Mesenchymal stem cell (in vitro differentiated cells and primary cell): Measurements from ENCODE around the gene CAMTA1.

Experiments used
- DNase-seq: peaks from one replicate; pipeline ENCODE4 v3.0.0-alpha.2; 2013
- H2AFZ ChIP-seq: one replicate; pipeline ENCODE4 v1.6.1; 2013; ENCODE audit warnings: low read depth, mild to moderate bottlenecking, control low read depth, inconsistent platforms, low read length, moderate library complexity
- H2AK5ac ChIP-seq: 2 replicates; pipeline ENCODE4 v1.6.1; 2013; ENCODE audit warnings: low read length, moderate library complexity, mild to moderate bottlenecking, inconsistent platforms; ENCODE audit not compliant: severe bottlenecking
- H2BK120ac ChIP-seq: one replicate; pipeline ENCODE4 v1.6.1; 2013; ENCODE audit warnings: low read depth, mild to moderate bottlenecking, inconsistent platforms, low read length, moderate library complexity
- H2BK12ac ChIP-seq, 2 experiments: one replicate each; pipeline ENCODE4 v1.6.1; 2013; ENCODE audit warnings: inconsistent platforms in 2 of 2, low read length in 2 of 2, mild to moderate bottlenecking in 2 of 2, moderate library complexity in 2 of 2, control low read depth in 1 of 2
- H2BK15ac ChIP-seq: one replicate; pipeline ENCODE4 v1.6.1; 2013; ENCODE audit warnings: mild to moderate bottlenecking, low read depth, inconsistent platforms; ENCODE audit not compliant: poor library complexity, severe bottlenecking
- H2BK5ac ChIP-seq: 2 replicates; pipeline ENCODE4 v1.6.1; 2013; ENCODE audit warnings: low read depth, mild to moderate bottlenecking, low read length, control low read depth, inconsistent platforms; ENCODE audit not compliant: poor library complexity, severe bottlenecking
- H3K14ac ChIP-seq, 2 experiments: one replicate each; pipeline ENCODE4 v1.6.1; 2013; ENCODE audit warnings: inconsistent platforms in 2 of 2, low read length in 2 of 2, control low read depth in 1 of 2, mild to moderate bottlenecking in 1 of 2, moderate library complexity in 1 of 2
- H3K18ac ChIP-seq, 2 experiments: one replicate each; pipeline ENCODE4 v1.6.1; 2013; ENCODE audit warnings: inconsistent platforms in 2 of 2, low read length in 2 of 2, control low read depth in 1 of 2, low read depth in 1 of 2, mild to moderate bottlenecking in 1 of 2
- H3K23ac ChIP-seq, 2 experiments: one replicate each; pipeline ENCODE4 v1.6.1; 2013; ENCODE audit warnings: inconsistent platforms in 2 of 2, low read length in 2 of 2, mild to moderate bottlenecking in 2 of 2, moderate library complexity in 2 of 2, control low read depth in 1 of 2
- H3K27ac ChIP-seq: 2 replicates; pipeline ENCODE4 v1.5.1; 2013; ENCODE audit warnings: mild to moderate bottlenecking, moderate library complexity, low read length, control low read depth, inconsistent platforms; ENCODE audit not compliant: poor library complexity, severe bottlenecking
- H3K27me3 ChIP-seq, 2 experiments: 2 replicates each; pipeline versions ENCODE4 v1.6.1 to v1.7.0; 2013; ENCODE audit warnings: low read length in 2 of 2, mild to moderate bottlenecking in 2 of 2, moderate library complexity in 2 of 2, control low read depth in 1 of 2, inconsistent platforms in 1 of 2; ENCODE audit not compliant: control insufficient read depth in 1 of 2, insufficient read depth in 1 of 2
- H3K36me3 ChIP-seq, 2 experiments: 2 replicates each; pipeline versions ENCODE4 v1.6.1 to v1.7.0; 2013; ENCODE audit warnings: low read length in 2 of 2, control low read depth in 1 of 2, inconsistent platforms in 1 of 2, low read depth in 1 of 2, mild to moderate bottlenecking in 1 of 2; ENCODE audit not compliant: insufficient read depth in 2 of 2, control insufficient read depth in 1 of 2
- H3K4ac ChIP-seq, 2 experiments: one replicate each; pipeline ENCODE4 v1.6.1; 2013; ENCODE audit warnings: inconsistent platforms in 2 of 2, low read length in 2 of 2, mild to moderate bottlenecking in 2 of 2, moderate library complexity in 2 of 2, control low read depth in 1 of 2, low read depth in 1 of 2
- H3K4me1 ChIP-seq: 2 replicates; pipeline ENCODE4 v1.6.1; 2013; ENCODE audit warnings: low read depth, low read length, control low read depth; ENCODE audit not compliant: control insufficient read depth, insufficient read depth
- H3K4me2 ChIP-seq: 2 replicates; pipeline ENCODE4 v1.6.1; 2013; ENCODE audit warnings: low read length, mild to moderate bottlenecking, inconsistent platforms; ENCODE audit not compliant: poor library complexity, severe bottlenecking
- H3K4me3 ChIP-seq, 2 experiments: 2 replicates each; pipeline versions ENCODE4 v1.5.1 to v1.7.0; 2013; ENCODE audit warnings: low read length in 2 of 2, mild to moderate bottlenecking in 2 of 2, control low read depth in 1 of 2, low read depth in 1 of 2; ENCODE audit not compliant: insufficient read depth in 1 of 2
- H3K79me1 ChIP-seq: replicated peaks from 2 replicates; pipeline ENCODE4 v1.6.1; 2013; ENCODE audit warnings: mild to moderate bottlenecking, control low read depth, low read length, inconsistent platforms; ENCODE audit not compliant: poor library complexity, severe bottlenecking
- H3K9ac ChIP-seq: 2 replicates; pipeline ENCODE4 v1.7.0; 2013; ENCODE audit warnings: mild to moderate bottlenecking, low read length, moderate library complexity
- H3K9me3 ChIP-seq: 2 replicates; pipeline ENCODE4 v1.7.0; 2013; ENCODE audit warnings: mild to moderate bottlenecking, low read length; ENCODE audit not compliant: control insufficient read depth
- H4K8ac ChIP-seq: one replicate; pipeline ENCODE4 v1.6.1; 2013; ENCODE audit warnings: inconsistent platforms, mild to moderate bottlenecking, low read length, moderate library complexity
- H4K91ac ChIP-seq: one replicate; pipeline ENCODE4 v1.6.1; 2013; ENCODE audit warnings: mild to moderate bottlenecking, low read length, inconsistent platforms
- WGBS: methylation state at CpG from one replicate; pipeline ENCODE4 v1.1.7; 2013; ENCODE audit warnings: mixed read lengths; 5-methylcytosine and 5-hydroxymethylcytosine counted together

Gene CAMTA1

GRCh38 chr1:7229696-7230631 lies 444.7 kb downstream of the CAMTA1 start:
- Histone ChIP-seq H3K9ac (no peak overlapping the region), H4K91ac (no peak overlapping the region)

DNA sequence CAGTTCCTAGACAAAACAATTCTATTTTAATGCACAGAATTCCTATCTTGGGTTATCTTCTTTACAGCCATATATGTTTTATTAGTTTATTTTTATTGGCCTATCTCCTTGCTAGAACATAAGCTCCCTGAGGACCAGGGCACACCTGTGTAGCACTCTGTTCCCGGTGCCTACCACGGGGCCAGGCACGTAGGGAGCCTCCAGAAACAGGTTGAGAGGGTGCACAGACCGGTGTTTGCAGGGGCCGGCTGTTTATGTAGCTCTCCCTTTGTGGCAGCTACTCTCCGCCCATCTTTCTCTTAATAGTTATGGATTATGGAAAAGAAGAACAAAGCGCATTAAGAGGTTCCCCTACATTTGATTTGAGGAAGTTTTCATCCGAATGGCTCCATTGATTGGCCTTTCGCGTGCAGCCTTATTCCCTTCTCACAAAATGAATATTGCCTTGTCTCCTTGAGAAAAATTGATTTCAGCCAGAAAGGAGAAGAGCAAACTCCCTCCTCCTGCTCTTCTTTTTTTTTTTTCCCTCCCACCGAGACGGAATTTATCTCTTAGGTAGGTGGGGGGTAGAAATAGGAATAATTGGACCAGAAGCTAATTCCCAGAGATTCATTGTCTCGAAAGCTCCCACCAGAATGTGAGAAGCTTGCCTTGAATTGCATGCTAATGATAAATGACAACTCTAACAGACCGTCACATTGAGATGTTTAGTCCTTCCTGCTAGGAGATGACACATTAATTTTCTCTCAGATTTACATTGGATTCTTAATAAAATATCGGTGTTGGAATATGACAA lies 447.4 kb downstream of the CAMTA1 start:
- Histone ChIP-seq H3K4me1 (peaks cover 21% of the 10 kb centered on the region), H2AK5ac (no peak overlapping the region), H3K14ac (no peak overlapping the region), H2AFZ (no peak overlapping the region), H3K9me3 (no peaks in the 10 kb centered on the region), H2BK12ac (no peak overlapping the region), H3K4ac (no peak overlapping the region), H2BK15ac (no peak overlapping the region), H3K79me1 (no peaks in the 10 kb centered on the region), H3K27me3 (peaks cover 0 to 1% of the 10 kb centered on the region in 2 experiments), H4K8ac (no peak overlapping the region), H3K23ac (no peak overlapping the region), H3K27ac (no peak overlapping the region), H2BK120ac (no peak overlapping the region), H3K4me2 (no peak overlapping the region), H3K18ac (no peak overlapping the region), H3K9ac (no peak overlapping the region), H3K4me3 (no peak overlapping the region), H2BK5ac (no peak overlapping the region), H3K36me3 (no peaks in the 10 kb centered on the region), H4K91ac (no peak overlapping the region)
- no peak for DNase-seq
- 96% methylated on average over 11 of the region's 15 CpGs for WGBS

More at GRCh38 chr1:7229696-7230631, 444.7 kb downstream of the CAMTA1 start:
- Histone ChIP-seq H3K18ac (no peak overlapping the region), H3K27me3 (no peaks in the 10 kb centered on the region), H3K4me2 (no peak overlapping the region), H3K23ac (no peak overlapping the region), H2BK12ac (no peak overlapping the region), H4K8ac (no peak overlapping the region), H2BK15ac (no peak overlapping the region), H3K4ac (no peak overlapping the region), H3K9me3 (no peaks in the 10 kb centered on the region), H3K14ac (no peak overlapping the region), H2BK5ac (no peak overlapping the region), H2BK120ac (no peak overlapping the region), H2AK5ac (no peak overlapping the region), H3K4me1 (peaks cover 21% of the 10 kb centered on the region), H3K36me3 (no peaks in the 10 kb centered on the region), H3K27ac (no peak overlapping the region), H3K79me1 (no peaks in the 10 kb centered on the region), H3K4me3 (no peak overlapping the region), H2AFZ (no peak overlapping the region)
- WGBS: 74% methylated on average over 16 of the region's 20 CpGs
- peak; percentile 53 for DNase-seq

GRCh38 chr1:7233237-7233540 lies 447.9 kb downstream of the CAMTA1 start:
- no peak overlapping the region for H3K23ac ChIP-seq
- no peak overlapping the region for H3K4ac ChIP-seq
- H2AK5ac ChIP-seq: no peak overlapping the region
- H3K27me3 ChIP-seq: peaks cover 0 to 3% of the 10 kb centered on the region in 2 experiments
- no peak overlapping the region for H3K9ac ChIP-seq
- H2BK5ac ChIP-seq: no peak overlapping the region
- no peak overlapping the region for H2BK120ac ChIP-seq
- no peak overlapping the region for H3K4me3 ChIP-seq
- 93% methylated on average over 4 of the region's 6 CpGs for WGBS
- H3K4me2 ChIP-seq: no peak overlapping the region
- no peak overlapping the region for H3K27ac ChIP-seq
- H2BK15ac ChIP-seq: no peak overlapping the region
- DNase-seq: no peak
- no peak overlapping the region for H4K91ac ChIP-seq
- no peak overlapping the region for H3K18ac ChIP-seq
- H3K9me3 ChIP-seq: no peaks in the 10 kb centered on the region
- no peak overlapping the region for H3K14ac ChIP-seq
- H3K4me1 ChIP-seq: peaks cover 21% of the 10 kb centered on the region
- H3K36me3 ChIP-seq: no peaks in the 10 kb centered on the region
- no peak overlapping the region for H2AFZ ChIP-seq
- H3K79me1 ChIP-seq: no peaks in the 10 kb centered on the region
- H2BK12ac ChIP-seq: no peak overlapping the region
- no peak overlapping the region for H4K8ac ChIP-seq
